ENCODE measurements around the gene DDX41.
"Not testable (repeated sequence)": the region's sequence is repeated elsewhere in the genome, so short reads cannot be mapped to it uniquely, and the experiment has no call there.

DDX41 gene

DNA sequence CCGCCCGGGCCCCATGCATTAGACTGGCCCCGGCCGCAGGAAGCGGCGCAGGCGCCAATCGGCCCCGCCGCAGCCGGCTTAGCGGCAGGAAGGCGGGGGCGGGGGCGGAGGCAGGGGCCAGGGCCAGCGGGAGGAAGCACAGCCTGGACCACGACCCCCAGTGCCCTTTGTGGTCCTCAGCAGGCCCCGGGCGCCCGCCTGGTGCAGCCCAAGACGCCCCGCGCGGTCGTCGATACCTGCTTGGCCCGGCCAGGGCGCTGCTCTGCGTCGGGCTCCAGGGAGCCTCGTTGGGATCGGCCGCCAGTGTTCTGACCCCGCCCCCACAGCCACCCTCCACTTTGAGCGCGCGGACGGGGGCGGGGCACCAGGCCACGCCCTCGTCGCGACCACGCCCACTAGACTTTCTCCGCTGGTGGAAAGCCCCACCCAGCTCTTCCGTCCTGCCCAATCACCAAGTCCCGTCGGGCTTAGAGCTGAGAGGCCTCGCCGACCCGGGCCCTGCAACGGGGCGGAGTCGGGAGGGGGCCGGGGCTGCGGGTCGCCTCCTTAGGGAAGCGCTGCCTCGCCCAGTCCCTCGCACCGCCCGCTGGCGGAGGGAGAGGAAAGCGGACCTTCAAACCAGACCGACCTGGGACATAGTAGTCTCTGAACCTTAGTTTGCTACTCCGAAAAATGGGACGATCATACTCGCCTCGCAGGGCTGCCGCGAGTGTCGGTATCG, 19.3 kb downstream of the DDX41 start, which contains the start of gene PDLIM7:
PDLIM7 (minus strand) TSS at position 313 of the 721 bp plus-strand sequence. CDS start 1,092 bp downstream, outside the sequence.
- peak; percentile 94 for DNase-seq

DNA sequence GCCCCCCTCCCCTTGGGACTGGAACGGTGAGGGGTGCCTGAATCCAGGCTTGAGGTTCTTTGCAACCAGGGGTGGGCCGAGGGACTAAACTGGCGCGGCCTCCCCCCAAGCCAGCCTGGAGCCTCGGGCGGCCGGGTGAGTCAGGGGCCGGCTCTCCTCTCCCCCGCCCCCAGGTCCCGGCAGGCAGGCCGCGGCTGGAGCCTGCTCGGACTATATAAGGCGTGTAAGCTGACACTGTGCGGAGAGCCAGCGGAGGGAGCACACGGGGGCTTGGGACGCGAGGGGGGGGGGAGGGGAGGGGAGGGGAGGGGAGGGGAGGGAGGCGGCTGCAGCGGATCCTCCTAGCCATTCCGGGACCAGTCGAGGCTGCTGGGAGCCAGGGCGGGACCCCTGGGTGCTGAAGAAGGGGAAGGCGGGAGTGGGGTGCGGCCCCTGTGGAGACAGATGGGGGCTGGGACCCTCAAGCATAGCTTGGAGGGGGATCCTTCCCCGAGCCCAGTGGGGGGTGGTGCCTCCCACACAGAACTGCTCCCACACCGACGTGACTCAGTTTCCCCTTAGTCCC, 20.0 kb downstream of the DDX41 start:
- peak; percentile 83 for DNase-seq

DNA sequence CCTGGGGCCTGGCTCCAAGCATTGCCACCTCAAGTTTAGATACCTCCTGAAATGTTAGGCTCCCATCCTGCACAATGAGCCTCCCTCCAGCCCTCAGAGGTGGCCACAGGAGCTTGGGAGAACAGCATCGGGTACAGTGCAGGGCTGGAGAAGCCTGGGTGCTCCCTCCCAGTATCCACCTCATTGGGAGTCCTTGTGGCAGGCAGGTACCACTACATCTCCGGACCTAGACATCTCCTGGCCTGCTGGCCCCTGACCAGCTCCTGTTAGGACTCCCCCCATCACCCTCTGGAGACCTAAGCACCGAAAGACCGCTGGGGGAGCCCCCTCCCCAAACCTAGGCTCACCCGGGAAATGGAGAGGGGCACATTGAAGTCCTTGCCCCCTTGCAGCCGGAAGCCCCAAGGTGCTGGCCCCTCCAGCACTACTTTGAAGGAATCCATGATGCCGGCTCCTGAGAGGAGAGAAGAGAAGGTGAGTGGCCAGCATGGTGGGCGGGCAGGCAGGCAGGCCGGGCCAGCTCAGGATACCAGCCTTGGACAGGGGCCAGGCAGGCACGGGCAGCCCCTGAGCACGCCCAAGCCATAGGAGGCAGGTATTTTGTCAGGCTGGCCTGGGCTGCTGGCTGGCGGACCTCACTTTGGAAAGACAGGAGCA, 20.6 kb downstream of the DDX41 start:
- DNase-seq = no peak

DNA sequence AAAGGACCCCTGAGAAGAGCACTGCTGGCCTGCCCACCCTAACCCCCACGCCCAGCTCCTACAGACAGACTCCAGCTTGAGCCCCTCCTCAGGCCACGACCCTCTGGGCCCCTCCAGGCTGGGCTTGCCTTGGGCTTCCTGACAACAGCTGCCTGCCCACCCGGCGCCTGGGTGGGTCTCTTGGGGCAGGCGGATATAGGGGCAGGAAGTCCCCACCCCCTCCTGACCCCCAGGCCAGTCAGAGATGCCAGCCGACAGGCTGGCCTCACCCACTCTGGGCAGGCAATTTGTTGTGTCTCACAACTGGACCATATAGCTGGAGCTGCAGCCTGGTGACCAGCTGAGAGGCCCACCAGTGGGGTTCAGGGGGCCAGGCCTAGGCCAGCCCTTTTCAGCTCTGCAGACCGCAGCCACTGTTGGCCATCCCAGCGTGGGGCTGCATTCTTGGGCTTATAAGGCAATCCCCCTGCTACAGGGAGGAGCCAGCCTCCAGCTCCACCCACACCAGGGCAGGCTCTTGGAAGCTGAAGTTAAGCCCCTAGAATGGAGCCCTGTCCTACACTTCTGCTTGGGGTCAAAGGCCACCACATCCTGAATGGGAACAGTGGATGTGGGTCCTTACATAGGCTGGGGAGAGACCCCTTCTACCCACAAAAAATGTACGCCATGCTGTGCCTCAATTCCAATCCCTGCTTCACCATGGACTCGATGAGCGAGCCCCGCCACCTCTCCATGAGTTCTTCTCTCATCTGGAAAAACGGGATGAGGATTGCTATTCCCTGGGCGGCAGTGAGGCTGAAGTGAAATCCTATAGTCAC, 21.3 kb downstream of the DDX41 start:
- peak; percentile 49 for DNase-seq

DNA sequence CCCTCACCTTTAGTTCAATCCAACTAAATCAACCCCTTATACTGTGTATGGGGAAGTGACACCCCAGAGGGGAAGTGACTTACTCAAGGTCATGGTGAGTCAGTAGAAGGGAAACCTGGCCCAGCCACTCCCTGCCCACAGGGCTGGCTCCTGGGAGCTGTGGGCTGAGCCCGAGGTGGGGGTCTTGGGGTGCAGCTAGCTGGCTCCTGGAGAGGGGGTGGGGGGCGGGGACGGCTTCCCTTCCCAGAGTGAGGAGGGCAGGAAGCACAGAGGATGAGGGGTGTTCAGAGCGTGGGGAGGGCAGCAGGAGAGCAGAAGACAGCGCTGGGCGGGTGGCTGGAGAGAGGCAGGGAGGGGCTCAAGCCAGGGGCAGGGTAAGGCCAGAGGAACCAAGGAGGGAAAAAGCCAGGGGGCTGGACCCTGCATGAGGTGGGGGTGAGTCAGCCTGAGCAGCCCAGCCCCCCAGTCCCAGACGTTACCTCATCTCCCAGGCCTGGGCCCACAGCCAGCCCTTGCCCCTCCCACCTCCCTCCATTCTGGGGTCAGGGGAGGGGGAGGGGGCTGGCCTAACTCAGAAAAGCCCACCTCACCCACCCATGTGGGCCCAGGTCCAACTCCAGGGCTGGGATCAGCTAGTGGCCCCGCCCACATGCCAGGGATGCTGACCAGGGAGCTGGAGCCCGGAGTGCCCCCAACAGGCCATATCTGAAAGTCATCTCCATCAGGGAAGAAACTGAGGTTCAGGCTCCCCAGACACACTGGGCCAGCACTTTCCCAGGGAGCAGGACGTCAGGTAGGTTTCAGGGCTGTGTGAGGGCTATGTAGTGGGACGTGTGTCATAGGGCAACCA, 22.2 kb downstream of the DDX41 start:
- DNase-seq = peak; percentile 89

DNA sequence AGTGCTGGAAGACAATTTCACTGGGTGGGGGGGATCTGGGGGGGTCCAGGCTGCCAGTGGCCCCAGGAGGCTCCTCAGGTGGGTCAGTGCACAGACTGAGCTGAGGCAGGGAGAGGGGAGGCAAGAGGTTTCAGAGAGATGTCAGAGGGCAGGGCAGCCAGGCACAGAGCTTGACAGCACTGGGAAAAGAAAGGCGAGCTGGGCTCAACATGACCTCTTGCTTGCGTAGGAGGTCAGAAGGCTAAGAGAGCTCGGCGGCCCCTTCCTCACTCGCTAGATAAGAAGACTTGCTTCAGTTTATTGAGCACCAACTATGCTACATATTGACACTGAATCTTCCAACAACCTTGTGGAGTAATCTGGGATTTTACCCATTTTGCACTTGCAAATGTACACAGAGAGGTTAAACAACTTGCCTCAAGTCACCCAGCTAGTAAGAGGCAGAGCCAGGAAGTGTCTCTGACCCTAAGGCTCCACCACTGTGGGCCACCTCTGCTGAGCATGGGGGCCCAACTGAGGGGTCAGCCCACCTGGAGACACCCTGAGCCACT, 22.9 kb downstream of the DDX41 start:
- no peak for DNase-seq

DNA sequence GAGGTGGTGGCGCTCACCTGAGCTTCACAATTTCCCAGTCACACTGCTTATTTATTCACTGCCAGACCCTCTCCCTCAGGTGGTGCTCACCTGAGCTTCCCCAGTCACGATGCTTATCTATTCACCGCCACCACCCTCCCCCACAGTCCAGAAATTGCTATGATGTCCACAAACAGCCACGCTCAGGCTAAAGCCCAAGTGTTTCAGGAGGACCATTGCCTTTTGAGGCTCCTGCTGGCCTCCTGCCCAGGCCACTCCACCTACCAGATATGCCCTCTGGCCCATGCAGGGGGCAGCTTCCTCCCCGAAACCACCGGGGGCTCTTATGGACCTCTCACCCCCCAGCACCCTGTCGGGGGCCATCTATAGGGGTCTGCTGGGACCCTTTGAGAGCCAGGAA, 23.9 kb downstream of the DDX41 start:
- DNase-seq = no peak

DNA sequence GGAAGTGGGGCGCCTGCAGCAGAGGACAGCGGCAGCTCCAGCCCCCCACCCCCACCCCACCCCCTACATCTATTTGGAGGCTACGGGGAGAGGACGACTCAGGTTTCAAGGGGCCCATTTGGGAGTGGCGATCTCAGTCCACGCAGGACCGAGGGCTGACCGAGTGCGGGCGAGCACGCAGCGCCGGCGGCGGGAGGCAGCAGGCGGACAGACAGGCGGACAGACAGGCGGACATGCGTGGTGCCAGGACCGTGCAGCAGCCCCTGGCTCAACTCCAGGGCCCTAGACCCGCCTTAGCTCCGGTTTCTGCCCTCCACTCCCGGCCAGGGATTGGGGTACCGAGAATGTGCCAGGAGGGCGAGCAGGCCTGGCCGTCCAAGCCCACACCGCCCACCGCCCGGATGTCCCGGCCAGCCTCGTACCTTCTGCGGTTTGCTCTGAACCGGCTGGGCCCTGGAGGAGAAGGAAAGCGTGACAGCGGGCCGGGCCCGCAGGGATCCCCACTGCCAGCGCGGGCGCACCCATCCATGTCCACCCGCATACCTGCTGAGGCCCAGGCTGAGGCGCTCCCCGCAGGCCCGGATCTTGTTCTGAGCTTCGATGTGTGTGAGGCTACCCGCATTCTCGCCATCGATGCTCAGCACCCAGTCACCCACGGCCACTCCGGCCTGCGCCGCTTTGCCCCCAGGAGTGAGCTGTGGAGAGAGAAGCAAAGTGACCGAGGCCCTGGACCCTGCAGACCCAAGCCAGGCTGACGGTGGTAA, 24.6 kb downstream of the DDX41 start:
- no peak for DNase-seq

DNA sequence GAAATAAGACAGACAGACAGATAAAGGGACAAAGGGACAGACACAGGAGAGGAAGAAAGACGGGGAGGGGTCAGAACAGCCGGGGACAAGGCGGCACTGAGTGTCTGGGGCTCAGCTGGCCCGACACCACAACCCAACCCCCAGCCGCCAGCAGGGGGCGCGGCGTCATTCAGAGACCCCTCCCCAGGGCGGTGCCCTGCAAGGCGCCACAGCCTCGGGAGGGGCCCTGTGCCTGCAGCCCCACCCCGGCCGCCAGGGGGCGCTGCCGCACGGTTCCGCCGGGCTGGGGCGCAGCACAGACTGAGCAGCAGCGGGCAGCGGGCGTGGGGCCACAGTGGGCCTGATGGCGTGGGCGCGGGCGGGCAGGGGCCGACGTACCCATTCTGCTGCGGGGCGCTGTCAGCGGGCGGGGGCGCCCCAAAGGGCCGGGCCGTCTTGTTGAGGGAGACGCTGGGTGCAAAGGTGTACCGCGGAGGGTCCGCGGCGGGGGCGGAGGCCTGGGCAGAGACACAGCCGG, 25.3 kb downstream of the DDX41 start:
- DNase-seq = no peak

DNA sequence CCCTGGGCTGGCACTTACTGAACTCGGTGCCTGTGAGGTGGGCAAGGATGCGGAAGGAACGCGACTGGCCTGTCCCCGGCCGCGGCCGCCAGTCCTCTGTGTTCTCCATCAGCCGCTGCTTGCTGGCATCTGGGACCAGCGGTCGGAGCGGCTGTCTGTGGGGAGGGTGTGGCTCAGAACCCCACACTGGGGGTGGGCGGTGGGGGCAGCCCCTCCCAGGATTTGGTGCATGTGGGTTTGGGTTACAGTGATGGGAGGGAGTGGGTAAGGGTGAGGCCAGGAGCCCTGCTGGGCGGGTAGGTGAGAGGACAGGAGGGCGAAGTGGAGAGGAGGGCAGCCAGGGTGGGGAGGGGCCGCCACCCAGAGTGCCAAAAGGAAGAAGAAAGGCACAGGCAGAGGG, 25.8 kb downstream of the DDX41 start:
- DNase-seq = no peak

DNA sequence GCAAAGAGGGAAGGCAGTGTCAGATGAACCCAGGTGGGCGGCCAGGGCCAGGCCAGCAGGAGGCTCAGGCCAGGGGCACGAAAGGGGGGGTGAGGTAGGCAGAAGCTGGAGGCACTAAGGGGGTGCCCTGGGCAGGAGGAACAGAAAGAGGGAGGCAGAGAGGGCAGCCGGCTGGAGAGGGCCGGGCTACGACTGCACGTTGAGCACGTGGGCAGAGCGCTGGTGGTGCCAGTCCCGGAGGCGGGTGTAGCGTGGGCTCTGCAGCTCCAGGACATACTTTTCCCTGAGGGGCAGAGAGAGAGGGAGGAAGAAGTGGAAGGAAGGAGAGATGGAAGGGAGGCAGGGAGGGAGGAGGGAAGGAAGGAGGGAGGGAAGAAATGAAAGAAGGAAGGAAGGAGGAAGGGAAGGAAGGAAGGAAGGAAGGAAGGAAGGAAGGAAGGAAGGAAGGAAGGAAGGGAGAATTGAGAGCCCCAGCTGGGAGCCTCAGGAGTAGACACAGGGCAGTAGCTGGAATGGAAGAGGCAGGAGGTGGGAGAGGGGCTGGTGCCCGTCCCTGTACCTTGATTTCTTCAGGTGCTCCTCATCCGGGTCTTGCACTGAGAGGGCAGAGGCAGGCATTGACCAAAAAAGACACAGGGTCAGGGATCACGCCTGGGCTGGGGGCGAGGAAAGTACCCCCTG, 26.3 kb downstream of the DDX41 start:
- DNase-seq = no peak

DNA sequence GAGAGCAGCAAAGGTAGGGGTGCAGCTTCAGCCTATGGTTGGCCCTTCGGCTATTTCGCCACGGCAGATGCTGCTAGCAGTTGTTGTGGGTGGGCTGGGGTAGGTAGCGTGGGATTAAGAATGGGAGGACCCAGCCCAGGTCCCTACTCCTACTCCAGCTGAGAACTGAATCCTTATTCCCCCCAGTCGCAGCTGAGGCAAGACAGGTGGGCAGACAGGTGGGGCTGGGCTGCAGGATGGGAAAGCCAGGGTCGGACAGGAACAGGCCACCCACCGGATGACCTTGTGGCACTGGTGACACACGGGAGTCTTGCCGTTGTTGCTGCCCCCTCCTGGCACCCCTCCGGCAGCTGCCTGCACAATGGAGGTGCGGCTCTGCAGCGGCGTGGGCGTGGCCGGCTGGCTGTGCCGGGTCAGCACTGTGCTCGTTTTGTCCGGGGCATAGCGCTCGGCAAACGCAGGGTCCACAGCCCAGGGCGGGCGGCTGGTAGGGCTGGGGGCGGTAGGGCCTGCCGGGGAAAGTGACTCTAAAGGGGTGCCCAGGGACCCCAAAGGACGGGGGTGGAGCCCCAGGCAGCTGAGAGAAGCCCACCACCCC, 27.5 kb downstream of the DDX41 start:
- DNase-seq = no peak

DNA sequence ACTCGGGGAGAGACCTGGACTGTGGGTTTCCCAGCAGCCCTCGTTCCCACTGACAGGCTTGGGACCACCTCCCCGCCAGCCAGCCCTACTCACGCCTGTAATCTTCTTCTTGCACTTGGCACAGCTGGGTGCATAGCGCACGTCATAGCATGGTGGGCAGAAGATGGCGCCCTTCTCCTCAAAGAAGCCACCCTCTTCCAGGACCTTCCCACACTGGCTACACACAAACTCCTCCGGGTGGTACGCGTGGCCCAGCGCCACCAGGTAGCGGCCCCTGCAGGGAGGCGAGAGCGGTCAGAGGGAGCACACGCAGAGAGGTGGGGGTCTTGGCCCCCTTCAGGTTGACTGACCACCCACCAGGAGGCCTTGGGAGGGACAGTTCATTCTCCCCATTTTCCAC, 28.8 kb downstream of the DDX41 start:
- no peak for DNase-seq

DNA sequence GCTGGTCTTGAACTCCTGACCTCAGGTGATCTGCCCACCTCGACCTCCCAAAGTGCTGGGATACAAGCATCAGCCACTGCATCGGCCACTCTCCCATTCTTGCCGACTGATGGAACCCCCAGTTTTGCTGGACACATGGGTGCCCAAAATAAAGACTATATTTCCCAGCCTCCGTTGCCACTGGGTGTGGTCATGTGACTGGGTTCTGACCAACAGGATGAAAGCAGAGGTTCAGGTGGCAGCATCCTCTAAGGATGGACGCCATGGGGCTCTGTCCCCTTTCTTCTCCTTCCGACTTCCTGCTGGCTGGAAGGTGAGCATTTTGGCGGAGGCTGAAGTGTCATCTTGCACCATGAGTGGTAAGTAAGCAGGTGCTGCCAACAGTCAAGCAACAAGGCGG, 29.6 kb downstream of the DDX41 start:
- DNase-seq = no peak

DNA sequence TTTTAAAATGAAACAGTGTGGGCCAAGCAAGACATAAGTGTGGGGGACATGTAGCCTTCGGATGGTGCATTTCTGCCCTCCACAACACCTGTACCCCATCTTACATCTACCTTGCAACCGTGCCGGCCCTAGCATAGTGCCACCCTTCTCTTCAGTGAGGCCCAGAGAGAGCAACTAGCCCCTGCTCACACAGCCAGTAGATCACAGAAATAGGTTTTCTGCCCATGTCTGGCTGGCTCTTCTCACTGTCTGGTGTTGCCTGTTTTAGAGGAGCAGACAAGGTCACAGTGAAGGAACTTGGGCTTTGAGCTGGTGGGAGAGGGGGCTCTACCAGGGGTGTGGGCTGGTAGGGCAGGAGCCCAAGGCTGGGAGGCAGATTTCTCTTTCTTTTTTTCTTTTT, 30.5 kb downstream of the DDX41 start:
- no peak for DNase-seq

DNA sequence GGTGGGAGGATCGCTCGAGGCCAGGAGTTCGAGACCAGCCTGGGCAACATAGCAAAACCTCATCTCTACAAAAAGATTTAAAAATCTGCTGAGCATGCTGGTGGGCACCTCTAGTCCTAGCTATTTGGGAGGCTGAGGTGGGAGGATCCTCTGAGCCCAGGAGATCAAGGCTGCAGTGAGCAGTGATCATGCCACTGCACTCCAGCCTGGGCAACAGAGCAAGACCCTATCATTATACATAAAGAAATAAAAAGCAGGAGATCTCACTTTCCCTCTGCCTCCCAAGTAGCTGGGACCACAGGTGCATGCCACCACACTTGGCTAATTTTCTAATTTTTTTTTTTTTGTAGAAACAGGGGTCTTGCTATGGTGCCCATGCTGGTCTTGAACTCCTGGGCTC, 31.0 kb downstream of the DDX41 start:
- DNase-seq = not testable (repeated sequence)

DNA sequence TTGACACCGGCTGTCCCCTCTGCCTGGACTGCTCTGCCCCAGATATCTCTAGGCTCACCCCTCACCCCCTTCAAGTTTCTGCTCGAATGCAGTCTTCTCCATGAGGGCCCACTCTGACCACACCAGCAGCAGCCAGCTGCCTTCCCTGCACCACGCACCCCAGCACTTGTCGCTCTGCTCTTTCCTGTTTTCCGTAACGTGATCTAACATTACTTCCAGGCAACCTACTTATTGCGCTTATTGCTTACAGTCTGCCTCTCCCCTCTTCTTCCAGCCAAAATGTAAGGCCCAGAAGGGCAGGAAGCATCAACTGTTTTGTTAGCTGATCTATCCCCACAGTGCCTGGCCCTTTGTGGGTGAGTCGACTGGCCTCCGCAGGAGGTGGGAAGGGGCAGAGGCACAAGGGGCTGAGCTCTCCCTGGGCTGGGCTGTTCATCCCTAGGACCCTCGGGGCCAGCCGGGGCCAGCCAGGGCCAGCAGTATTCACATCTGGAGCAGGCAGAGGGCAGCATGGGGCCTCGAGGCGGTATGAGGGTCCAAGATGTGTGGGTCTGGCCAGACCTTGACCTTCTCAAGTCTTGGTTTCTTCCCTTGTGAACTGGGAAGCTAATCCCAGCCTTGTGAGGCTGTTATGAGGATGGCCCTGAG, 31.7 kb downstream of the DDX41 start:
- no peak for DNase-seq

DNA sequence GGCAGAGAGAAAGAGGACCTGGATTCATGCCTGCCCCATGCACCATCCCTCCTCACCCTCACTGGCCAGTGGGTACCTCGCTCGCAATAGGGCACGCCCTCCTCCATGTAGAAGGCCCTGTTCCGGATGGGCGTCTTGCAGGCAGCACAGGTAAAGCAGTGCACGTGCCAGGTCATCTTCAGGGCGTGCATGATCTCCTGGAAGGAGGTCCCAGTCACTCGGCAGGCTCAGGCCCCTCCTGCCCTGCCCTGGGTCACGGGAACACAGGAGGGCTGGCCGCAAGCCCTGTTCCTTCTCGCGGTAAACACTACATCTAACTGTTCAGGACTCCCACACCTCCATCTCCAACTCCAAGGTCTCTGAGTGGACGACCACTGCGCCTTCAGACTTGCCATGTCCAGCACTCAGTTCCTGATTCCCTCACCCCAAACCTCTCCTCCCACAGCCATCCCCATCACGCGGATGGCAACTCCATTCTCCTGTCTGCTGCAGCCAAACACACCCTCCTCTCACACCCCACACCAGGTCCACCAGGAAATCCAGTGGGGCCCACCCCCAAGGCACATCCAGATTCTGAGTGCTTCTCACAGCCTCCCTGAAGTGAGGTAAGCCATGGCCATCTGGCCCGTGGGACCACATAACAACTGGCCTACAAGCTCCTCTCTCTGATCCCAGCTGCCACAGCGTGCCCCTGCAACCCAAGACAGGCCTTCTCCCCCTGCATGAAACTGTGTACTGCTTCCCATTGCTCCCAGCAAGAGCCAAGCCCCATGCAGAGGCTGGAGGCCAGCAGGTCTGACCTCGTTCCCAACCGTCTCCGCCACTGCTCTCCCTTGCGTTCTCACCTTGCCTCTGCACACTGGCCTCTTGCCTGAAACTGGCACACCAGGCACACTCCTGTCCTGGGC, 32.5 kb downstream of the DDX41 start:
- DNase-seq = no peak
